Gastrocnemius medialis (tissue), 4 donors: ENCODE measurements around the gene CDKN2B-AS1.

Experiments used
- POLR2A ChIP-seq, 2 donors: fragments of 450-650 bp; IDR thresholded peaks; one replicate each; pipeline ENCODE4 v1.6.1; 2017; ENCODE audit warnings: antibody characterized with exemption in 2 of 2, mild to moderate bottlenecking in 2 of 2, moderate library complexity in 2 of 2
- TF ChIP-seq, protein P1 (sequence below), 5 experiments: fragments of 450-650 bp in 3 of 5; fragments of 200-600 bp in 2 of 5; sonication (generic) in 2 of 5; IDR thresholded peaks in 4 of 5; conservative IDR thresholded peaks in 1 of 5; 1 replicate in 4 of 5; 2 replicates in 1 of 5; pipeline ENCODE4 v1.5.1; 2016 to 2019; ENCODE audit warnings: antibody characterized with exemption in 5 of 5, mild to moderate bottlenecking in 3 of 5, moderate library complexity in 3 of 5

DNA sequence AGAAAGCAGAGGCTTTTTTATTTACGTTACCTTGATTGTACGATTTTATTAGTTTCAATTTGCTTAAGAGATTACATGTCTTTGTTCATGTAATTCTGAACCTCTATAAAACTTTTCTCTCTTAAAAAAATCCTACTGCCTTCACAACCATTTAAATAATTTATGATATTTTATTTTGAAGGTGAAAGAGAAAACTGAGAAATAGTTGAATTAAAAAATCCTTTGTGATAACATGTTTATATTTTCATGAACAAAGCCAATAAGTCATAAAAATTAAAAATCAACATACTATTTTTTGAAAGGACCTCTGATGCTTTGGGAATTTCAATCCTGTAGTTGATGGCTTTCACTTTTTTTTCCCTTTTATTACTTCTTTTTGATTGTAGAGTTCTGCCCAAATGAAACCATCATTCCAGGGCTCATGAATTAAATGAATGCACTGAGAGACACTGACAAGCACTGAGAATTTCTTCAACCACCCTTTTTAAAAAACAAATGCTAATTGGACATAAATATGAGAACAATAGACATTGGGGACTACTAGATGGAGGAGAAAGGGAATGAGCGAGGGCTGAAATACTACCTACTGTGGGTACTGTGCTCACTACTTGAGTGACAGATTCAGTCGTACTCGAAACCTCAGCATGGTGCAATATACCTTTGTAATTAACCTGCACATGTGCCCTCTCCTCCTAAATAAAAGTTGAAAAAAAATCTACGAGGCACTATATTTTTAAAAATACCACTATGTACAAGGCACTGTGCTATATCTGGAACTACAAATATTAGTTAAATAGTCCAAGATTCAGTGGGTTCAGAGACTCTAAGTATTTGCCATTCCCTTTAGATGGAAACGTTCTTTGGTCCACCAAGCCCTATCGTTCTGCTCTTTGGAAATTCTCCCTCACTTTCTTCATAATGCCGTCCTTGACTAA lies 6.3 kb upstream of the CDKN2B-AS1 start:
- TF ChIP-seq, protein P1, sequence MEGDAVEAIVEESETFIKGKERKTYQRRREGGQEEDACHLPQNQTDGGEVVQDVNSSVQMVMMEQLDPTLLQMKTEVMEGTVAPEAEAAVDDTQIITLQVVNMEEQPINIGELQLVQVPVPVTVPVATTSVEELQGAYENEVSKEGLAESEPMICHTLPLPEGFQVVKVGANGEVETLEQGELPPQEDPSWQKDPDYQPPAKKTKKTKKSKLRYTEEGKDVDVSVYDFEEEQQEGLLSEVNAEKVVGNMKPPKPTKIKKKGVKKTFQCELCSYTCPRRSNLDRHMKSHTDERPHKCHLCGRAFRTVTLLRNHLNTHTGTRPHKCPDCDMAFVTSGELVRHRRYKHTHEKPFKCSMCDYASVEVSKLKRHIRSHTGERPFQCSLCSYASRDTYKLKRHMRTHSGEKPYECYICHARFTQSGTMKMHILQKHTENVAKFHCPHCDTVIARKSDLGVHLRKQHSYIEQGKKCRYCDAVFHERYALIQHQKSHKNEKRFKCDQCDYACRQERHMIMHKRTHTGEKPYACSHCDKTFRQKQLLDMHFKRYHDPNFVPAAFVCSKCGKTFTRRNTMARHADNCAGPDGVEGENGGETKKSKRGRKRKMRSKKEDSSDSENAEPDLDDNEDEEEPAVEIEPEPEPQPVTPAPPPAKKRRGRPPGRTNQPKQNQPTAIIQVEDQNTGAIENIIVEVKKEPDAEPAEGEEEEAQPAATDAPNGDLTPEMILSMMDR (IDR thresholded peaks at IDR 0.05 in 4 of 5, conservative IDR thresholded peaks at IDR 0.05 in 1 of 5), result no peak
- TF ChIP-seq POLR2A (IDR thresholded peaks at IDR 0.05), result no peak
